Measurements from ENCODE around the gene ZNF189. TPM values are rescaled to one million over a fixed set of nuclear protein-coding genes. Genes with fewer than 3 reads are reported as not detected.

The ZNF189 gene
- total RNA-seq, 1 donor from 2014 or later: 18.8 TPM

- H3K9me3 ChIP-seq (replicated peaks): no peaks in the 10 kb centered on the region
- peaks cover 10% of the 10 kb centered on the region for H3K4me1 ChIP-seq
- H3K27me3 ChIP-seq (ENCODE audit: low read depth): no peaks in the 10 kb centered on the region
- H3K27ac ChIP-seq (replicated peaks): no peak overlapping the region
- intact Hi-C loops (cut with micrococcal nuclease): no loop called here
- DNase-seq: no peak
- TF ChIP-seq, protein P1, sequence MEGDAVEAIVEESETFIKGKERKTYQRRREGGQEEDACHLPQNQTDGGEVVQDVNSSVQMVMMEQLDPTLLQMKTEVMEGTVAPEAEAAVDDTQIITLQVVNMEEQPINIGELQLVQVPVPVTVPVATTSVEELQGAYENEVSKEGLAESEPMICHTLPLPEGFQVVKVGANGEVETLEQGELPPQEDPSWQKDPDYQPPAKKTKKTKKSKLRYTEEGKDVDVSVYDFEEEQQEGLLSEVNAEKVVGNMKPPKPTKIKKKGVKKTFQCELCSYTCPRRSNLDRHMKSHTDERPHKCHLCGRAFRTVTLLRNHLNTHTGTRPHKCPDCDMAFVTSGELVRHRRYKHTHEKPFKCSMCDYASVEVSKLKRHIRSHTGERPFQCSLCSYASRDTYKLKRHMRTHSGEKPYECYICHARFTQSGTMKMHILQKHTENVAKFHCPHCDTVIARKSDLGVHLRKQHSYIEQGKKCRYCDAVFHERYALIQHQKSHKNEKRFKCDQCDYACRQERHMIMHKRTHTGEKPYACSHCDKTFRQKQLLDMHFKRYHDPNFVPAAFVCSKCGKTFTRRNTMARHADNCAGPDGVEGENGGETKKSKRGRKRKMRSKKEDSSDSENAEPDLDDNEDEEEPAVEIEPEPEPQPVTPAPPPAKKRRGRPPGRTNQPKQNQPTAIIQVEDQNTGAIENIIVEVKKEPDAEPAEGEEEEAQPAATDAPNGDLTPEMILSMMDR (IDR thresholded peaks at IDR 0.05; ENCODE audit: borderline replicate concordance): no peak
- no peaks in the 10 kb centered on the region for H3K36me3 ChIP-seq
- no peak overlapping the region for H3K4me3 ChIP-seq
These were observed 33.5 kb downstream of the ZNF189 start for GRCh38 chr9:101432171-101432570.

DNA sequence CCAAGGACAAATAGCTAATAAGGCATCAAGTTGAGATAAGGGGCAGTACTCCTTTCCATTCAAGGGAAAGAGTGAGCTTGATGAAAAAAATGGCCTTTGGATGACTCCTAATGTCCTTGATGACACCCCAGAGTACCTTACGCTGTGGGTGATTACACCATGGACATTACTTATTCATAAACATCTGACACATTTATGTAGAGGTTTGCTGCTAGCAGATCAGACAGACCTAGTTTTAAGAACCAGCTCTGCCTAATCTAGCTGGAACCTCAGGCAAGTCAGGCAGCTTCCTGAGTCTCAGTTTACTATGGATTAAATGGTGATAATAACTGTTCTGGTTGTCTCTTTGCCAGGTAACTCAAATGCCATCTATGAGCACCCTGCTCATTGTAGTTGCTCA is 34.1 kb downstream of the ZNF189 start:
- DNase-seq: no peak
- H3K27ac ChIP-seq (replicated peaks): no peak overlapping the region
- H3K36me3 ChIP-seq: no peaks in the 10 kb centered on the region
- peaks cover 14% of the 10 kb centered on the region for H3K4me1 ChIP-seq
- no peak overlapping the region for H3K4me3 ChIP-seq
- no peaks in the 10 kb centered on the region for H3K27me3 ChIP-seq (ENCODE audit: low read depth)
- H3K9me3 ChIP-seq (replicated peaks): no peaks in the 10 kb centered on the region
- TF ChIP-seq, protein P1 (IDR thresholded peaks at IDR 0.05; ENCODE audit: borderline replicate concordance): no peak
- intact Hi-C loops (cut with micrococcal nuclease): no loop called here

GRCh38 chr9:101433229-101433628 is 34.6 kb downstream of the ZNF189 start:
- Histone ChIP-seq H3K4me3 (no peak overlapping the region), H3K27me3 (ENCODE audit: low read depth) (no peaks in the 10 kb centered on the region), H3K4me1 (peaks cover 18% of the 10 kb centered on the region), H3K36me3 (no peaks in the 10 kb centered on the region), H3K27ac (replicated peaks) (no peak overlapping the region), H3K9me3 (replicated peaks) (no peaks in the 10 kb centered on the region)
- TF ChIP-seq, protein P1 (IDR thresholded peaks at IDR 0.05; ENCODE audit: borderline replicate concordance): no peak
- intact Hi-C loops (cut with micrococcal nuclease): no loop called here
- no peak for DNase-seq

- H3K9me3 ChIP-seq (replicated peaks): no peaks in the 10 kb centered on the region
- H3K27ac ChIP-seq (replicated peaks): no peak overlapping the region
- DNase-seq: no peak
- TF ChIP-seq, protein P1 (IDR thresholded peaks at IDR 0.05; ENCODE audit: borderline replicate concordance): no peak
- H3K27me3 ChIP-seq (ENCODE audit: low read depth): no peaks in the 10 kb centered on the region
- peaks cover 23% of the 10 kb centered on the region for H3K4me1 ChIP-seq
- H3K36me3 ChIP-seq: no peaks in the 10 kb centered on the region
- H3K4me3 ChIP-seq: no peak overlapping the region
- intact Hi-C loops (cut with micrococcal nuclease): no loop called here
These were observed 36.3 kb downstream of the ZNF189 start for GRCh38 chr9:101434998-101435397.

- intact Hi-C loops (cut with micrococcal nuclease): no loop called here
- TF ChIP-seq, protein P1 (IDR thresholded peaks at IDR 0.05; ENCODE audit: borderline replicate concordance): no peak
- H3K4me1 ChIP-seq: peaks cover 24% of the 10 kb centered on the region
- no peaks in the 10 kb centered on the region for H3K9me3 ChIP-seq (replicated peaks)
- H3K36me3 ChIP-seq: no peaks in the 10 kb centered on the region
- no peaks in the 10 kb centered on the region for H3K27me3 ChIP-seq (ENCODE audit: low read depth)
- no peak for DNase-seq
- H3K27ac ChIP-seq (replicated peaks): no peak within 1 kb of the TSS
- H3K4me3 ChIP-seq: no peak within 1 kb of the TSS
These were observed 37.0 kb downstream of the ZNF189 start, which contains the start of gene ALDOB for GRCh38 chr9:101435601-101436079. ALDOB (minus strand) TSS chr9:101435774; CDS start chr9:101430887, 4,887 bp downstream.
